ENCODE results near the gene SAP130.

DNA sequence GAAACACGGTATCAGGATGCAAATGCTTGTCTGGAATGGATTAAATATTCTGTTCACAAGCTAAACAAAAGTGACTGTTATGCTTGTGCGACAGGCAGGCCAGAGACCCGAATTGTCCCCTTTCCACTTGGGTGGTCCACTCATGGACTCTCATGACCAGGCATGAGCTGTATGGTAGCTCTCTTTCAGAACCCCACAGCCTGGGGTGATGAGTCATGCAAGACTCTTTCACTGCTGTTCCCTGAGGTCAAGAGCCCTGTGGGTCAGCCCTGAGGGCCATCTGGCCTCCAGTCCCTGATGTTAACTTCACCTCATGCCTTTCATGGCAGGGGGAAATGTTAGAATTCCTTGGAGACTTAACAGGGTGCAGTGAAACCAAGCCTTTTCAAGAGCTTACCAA lies 13.7 kb upstream of the SAP130 start:
- TF ChIP-seq, protein P1, sequence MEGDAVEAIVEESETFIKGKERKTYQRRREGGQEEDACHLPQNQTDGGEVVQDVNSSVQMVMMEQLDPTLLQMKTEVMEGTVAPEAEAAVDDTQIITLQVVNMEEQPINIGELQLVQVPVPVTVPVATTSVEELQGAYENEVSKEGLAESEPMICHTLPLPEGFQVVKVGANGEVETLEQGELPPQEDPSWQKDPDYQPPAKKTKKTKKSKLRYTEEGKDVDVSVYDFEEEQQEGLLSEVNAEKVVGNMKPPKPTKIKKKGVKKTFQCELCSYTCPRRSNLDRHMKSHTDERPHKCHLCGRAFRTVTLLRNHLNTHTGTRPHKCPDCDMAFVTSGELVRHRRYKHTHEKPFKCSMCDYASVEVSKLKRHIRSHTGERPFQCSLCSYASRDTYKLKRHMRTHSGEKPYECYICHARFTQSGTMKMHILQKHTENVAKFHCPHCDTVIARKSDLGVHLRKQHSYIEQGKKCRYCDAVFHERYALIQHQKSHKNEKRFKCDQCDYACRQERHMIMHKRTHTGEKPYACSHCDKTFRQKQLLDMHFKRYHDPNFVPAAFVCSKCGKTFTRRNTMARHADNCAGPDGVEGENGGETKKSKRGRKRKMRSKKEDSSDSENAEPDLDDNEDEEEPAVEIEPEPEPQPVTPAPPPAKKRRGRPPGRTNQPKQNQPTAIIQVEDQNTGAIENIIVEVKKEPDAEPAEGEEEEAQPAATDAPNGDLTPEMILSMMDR (conservative IDR thresholded peaks at IDR 0.05 in 1 of 2, IDR thresholded peaks at IDR 0.05 in 1 of 2; ENCODE audit: extremely low read depth in 1 of 2, insufficient read depth in 1 of 2, low read depth in 1 of 2, low read length in 2 of 2) = no peak
- no peak for TF ChIP-seq EZH2 (IDR thresholded peaks at IDR 0.05; ENCODE audit: borderline replicate concordance, low read length)
